Ishikawa (cell line): ENCODE measurements around the gene OR5AR1.
A peak's percentile ranks its signal among the peaks of the same experiment; 100 is the strongest.

Experiments
- CEBPB ChIP-seq: IDR thresholded peaks from 2 replicates; pipeline ENCODE4 v1.6.1; 2012
- CREB1 ChIP-seq: IDR thresholded peaks from 2 replicates; pipeline ENCODE4 v1.6.1; 2012; ENCODE audit warnings: low read depth
- EGR1 ChIP-seq: IDR thresholded peaks from 2 replicates; pipeline ENCODE4 v1.6.1; 2012
- EP300 ChIP-seq: IDR thresholded peaks from 2 replicates; pipeline ENCODE4 v1.6.1; 2012; ENCODE audit warnings: borderline replicate concordance
- FOXM1 ChIP-seq: IDR thresholded peaks from 2 replicates; pipeline ENCODE4 v1.6.1; 2012; ENCODE audit warnings: low read depth, borderline replicate concordance
- NFIC ChIP-seq: IDR thresholded peaks from 2 replicates; pipeline ENCODE4 v1.6.1; 2012
- RAD21 ChIP-seq: IDR thresholded peaks from 2 replicates; pipeline ENCODE4 v1.6.1; 2012; ENCODE audit warnings: low read depth
- REST ChIP-seq: IDR thresholded peaks from 2 replicates; pipeline ENCODE4 v1.6.1; 2012; ENCODE audit warnings: low read depth, mild to moderate bottlenecking
- TAF1 ChIP-seq: IDR thresholded peaks from 2 replicates; pipeline ENCODE4 v1.6.1; 2012; ENCODE audit warnings: low read depth, mild to moderate bottlenecking
- TCF12 ChIP-seq: IDR thresholded peaks from 2 replicates; pipeline ENCODE4 v1.6.1; 2012; ENCODE audit warnings: low read depth
- TEAD4 ChIP-seq: IDR thresholded peaks from 2 replicates; pipeline ENCODE4 v1.6.1; 2012
- YY1 ChIP-seq: IDR thresholded peaks from 2 replicates; pipeline ENCODE4 v1.6.1; 2012; ENCODE audit warnings: low read depth
- ZBTB7A ChIP-seq: IDR thresholded peaks from 2 replicates; pipeline ENCODE4 v1.6.1; 2012; ENCODE audit warnings: low read depth
- TF ChIP-seq, protein P1 (sequence below): IDR thresholded peaks from 2 replicates; pipeline ENCODE4 v1.6.1; 2012
- TF ChIP-seq, protein P2 (sequence below): IDR thresholded peaks from 2 replicates; pipeline ENCODE4 v1.6.1; 2012

Gene OR5AR1

GRCh38 chr11:56663386-56663785 lies at the start of gene OR5AR1:
Gene OR5AR1 (plus strand): TSS chr11:56663686. CDS start chr11:56663686, 0 bp downstream.
- TF ChIP-seq FOXM1 (no peak), ZBTB7A (no peak), TEAD4 (no peak), NFIC (no peak), RAD21 (no peak), CREB1 (no peak), EP300 (no peak), YY1 (no peak), EGR1 (no peak), TCF12 (no peak)

DNA sequence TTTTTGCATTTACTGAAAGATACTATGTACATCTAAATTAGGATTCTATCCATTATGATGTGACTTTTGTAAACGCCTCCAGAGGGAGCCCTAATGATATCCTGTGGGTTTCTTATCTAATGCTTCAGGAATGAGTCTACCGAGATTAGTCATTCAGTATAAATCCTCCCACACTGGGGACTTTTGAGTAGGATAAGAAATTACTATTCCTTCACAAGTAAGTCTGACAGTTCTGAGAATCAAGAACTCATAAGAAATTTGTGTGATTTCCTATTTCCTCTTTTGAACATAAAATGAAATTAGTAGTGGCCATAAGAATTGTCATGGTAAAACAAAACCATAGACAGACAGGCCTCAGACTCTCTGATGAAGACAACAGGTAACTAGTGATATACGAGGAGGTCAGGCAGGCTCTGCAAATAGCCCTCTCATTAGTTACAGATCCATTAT lies 38.8 kb upstream of the OR5AR1 start:
- TF ChIP-seq EGR1 (no peak), REST (no peak), RAD21 (peak; percentile 20; the same call in 1 of the 2 replicates), TCF12 (no peak)
- TF ChIP-seq, protein P1, sequence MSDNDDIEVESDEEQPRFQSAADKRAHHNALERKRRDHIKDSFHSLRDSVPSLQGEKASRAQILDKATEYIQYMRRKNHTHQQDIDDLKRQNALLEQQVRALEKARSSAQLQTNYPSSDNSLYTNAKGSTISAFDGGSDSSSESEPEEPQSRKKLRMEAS = no peak

DNA sequence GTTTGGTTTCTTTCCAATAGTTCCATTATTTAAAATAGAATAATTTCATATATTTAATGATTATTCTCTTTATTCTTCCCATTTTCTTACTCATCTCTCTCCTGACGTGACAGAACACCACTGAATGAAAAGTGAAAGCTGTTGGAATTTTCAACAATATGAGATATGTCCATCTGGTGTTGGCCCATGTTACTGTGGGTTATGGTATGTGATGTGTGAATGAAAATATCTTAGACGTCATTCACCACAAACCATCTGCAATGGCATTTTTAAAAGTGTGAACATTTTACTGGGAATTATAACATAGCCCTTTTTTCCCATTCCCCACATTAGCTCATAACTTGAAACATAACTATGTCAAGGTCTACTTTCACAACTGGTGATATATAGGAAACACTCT lies 37.5 kb upstream of the OR5AR1 start:
- TF ChIP-seq TCF12 (no peak), RAD21 (no peak), FOXM1 (no peak), TAF1 (no peak), YY1 (no peak)
- TF ChIP-seq, protein P2, sequence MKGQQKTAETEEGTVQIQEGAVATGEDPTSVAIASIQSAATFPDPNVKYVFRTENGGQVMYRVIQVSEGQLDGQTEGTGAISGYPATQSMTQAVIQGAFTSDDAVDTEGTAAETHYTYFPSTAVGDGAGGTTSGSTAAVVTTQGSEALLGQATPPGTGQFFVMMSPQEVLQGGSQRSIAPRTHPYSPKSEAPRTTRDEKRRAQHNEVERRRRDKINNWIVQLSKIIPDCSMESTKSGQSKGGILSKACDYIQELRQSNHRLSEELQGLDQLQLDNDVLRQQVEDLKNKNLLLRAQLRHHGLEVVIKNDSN = no peak
- TF ChIP-seq, protein P1 = no peak

- TF ChIP-seq ZBTB7A (no peak), EGR1 (no peak), RAD21 (no peak), EP300 (no peak), CREB1 (no peak), TAF1 (no peak), REST (no peak), CEBPB (no peak), TCF12 (no peak), TEAD4 (no peak), YY1 (no peak), NFIC (no peak), FOXM1 (no peak)
- TF ChIP-seq, protein P2 = no peak
- TF ChIP-seq, protein P1 = no peak
These were observed 31.2 kb upstream of the OR5AR1 start for GRCh38 chr11:56632329-56632728.

GRCh38 chr11:56636861-56637260 lies 26.6 kb upstream of the OR5AR1 start:
- no peak for TF ChIP-seq FOXM1
- TF ChIP-seq RAD21 = no peak
- no peak for TF ChIP-seq REST
- no peak for TF ChIP-seq TCF12
- no peak for TF ChIP-seq YY1
